HG03571 (cell line): ENCODE data around the gene RHBDL3.

Experiments used
- ATAC-seq: cut with Tn5 transposase; IDR thresholded peaks from one replicate; pipeline ENCODE4 v1.9.1; 2021; ENCODE audit not compliant: unreplicated experiment

RHBDL3 gene

GRCh38 chr17:32266389-32267301 is 1.0 kb downstream of the RHBDL3 start:
- ATAC-seq = no peak

GRCh38 chr17:32267690-32268205 is 2.1 kb downstream of the RHBDL3 start:
- ATAC-seq = no peak

GRCh38 chr17:32268734-32269288 is 3.2 kb downstream of the RHBDL3 start:
- no peak for ATAC-seq

- ATAC-seq = no peak
Measured at GRCh38 chr17:32269377-32269776, 3.7 kb downstream of the RHBDL3 start.

GRCh38 chr17:32271844-32272243 is 6.2 kb downstream of the RHBDL3 start:
- ATAC-seq = no peak

- ATAC-seq = no peak
Measured at GRCh38 chr17:32274101-32274500, 8.5 kb downstream of the RHBDL3 start.

GRCh38 chr17:32274643-32275042 is 9.0 kb downstream of the RHBDL3 start:
- ATAC-seq = no peak

- ATAC-seq = no peak
Measured at GRCh38 chr17:32275060-32276042, 9.7 kb downstream of the RHBDL3 start.

GRCh38 chr17:32276171-32276601 is 10.6 kb downstream of the RHBDL3 start:
- no peak for ATAC-seq

- ATAC-seq = no peak
Measured at GRCh38 chr17:32277284-32277683, 11.7 kb downstream of the RHBDL3 start.

- ATAC-seq = no peak
Measured at GRCh38 chr17:32278815-32279214, 13.2 kb downstream of the RHBDL3 start.

- ATAC-seq = no peak
Measured at GRCh38 chr17:32279891-32280716, 14.5 kb downstream of the RHBDL3 start.

GRCh38 chr17:32281011-32281451 is 15.4 kb downstream of the RHBDL3 start:
- no peak for ATAC-seq

GRCh38 chr17:32283745-32284201 is 18.1 kb downstream of the RHBDL3 start:
- ATAC-seq = no peak

GRCh38 chr17:32285306-32285705 is 19.7 kb downstream of the RHBDL3 start:
- no peak for ATAC-seq

GRCh38 chr17:32285746-32286517 is 20.3 kb downstream of the RHBDL3 start:
- ATAC-seq = no peak

- ATAC-seq = no peak
Measured at GRCh38 chr17:32286518-32286900, 20.9 kb downstream of the RHBDL3 start.

GRCh38 chr17:32287804-32288511 is 22.3 kb downstream of the RHBDL3 start:
- ATAC-seq = no peak

- ATAC-seq = no peak
Measured at GRCh38 chr17:32288615-32289014, 23.0 kb downstream of the RHBDL3 start.
